Naive thymus-derived CD8-positive, alpha-beta T cell (primary cell): Measurements from ENCODE around the gene SLC35F3. TPM values are rescaled to one million over a fixed set of nuclear protein-coding genes. Genes with fewer than 3 reads are reported as not detected.
A peak's percentile ranks its signal among the peaks of the same experiment; 100 is the strongest.

Source experiments
- ATAC-seq, 2 donors: fragments of 150-1000 bp; cut with Tn5 transposase in 1 of 2; sonication (Bioruptor Pico), chemical (Tn5 transposase) in 1 of 2; 1 replicate in 1 of 2; 2 replicates in 1 of 2; pipeline ENCODE4 v1.10.0; 2021; ENCODE audit warnings: mild to moderate bottlenecking in 2 of 2, moderate library complexity in 2 of 2
- POLR2A ChIA-PET: fragments of 350-600 bp; sonication (Branson Sonifier 250); formaldehyde crosslinking; loops from one replicate; lab custom pipeline; 2021; ENCODE audit warnings: antibody characterized with exemption; lab: Charles Lee
- DNase-seq, 10 donors: peaks; one replicate each; pipeline versions ENCODE4 v3.0.0 to v3.0.0-alpha.2; 2020 to 2022
- H3K27ac Mint-ChIP-seq, 10 donors: one replicate each; pipeline ENCODE4 v1.8.0; 2020 to 2022; ENCODE audit warnings: mild to moderate bottlenecking in 10 of 10, mixed read lengths in 10 of 10, moderate library complexity in 4 of 10, inconsistent platforms in 1 of 10
- H3K27me3 Mint-ChIP-seq, 5 donors: one replicate each; pipeline ENCODE4 v1.8.0; 2021 to 2022; ENCODE audit warnings: mixed read lengths in 5 of 5
- H3K36me3 Mint-ChIP-seq, 3 donors: one replicate each; pipeline ENCODE4 v1.8.0; 2020 to 2022; ENCODE audit warnings: mixed read lengths in 3 of 3, mild to moderate bottlenecking in 2 of 3, inconsistent platforms in 1 of 3
- H3K4me1 Mint-ChIP-seq, 4 donors: one replicate each; pipeline ENCODE4 v1.8.0; 2021 to 2022; ENCODE audit warnings: mixed read lengths in 4 of 4
- H3K4me3 Mint-ChIP-seq, 10 donors: one replicate each; pipeline ENCODE4 v1.8.0; 2020 to 2022; ENCODE audit warnings: mild to moderate bottlenecking in 10 of 10, mixed read lengths in 10 of 10, moderate library complexity in 6 of 10, inconsistent platforms in 1 of 10
- H3K9me3 Mint-ChIP-seq, 9 donors: one replicate each; pipeline ENCODE4 v1.8.0; 2020 to 2022; ENCODE audit warnings: mixed read lengths in 9 of 9, mild to moderate bottlenecking in 3 of 9, inconsistent platforms in 1 of 9, moderate library complexity in 1 of 9
- polyA plus RNA-seq, 3 donors: library from polyadenylated mRNA; unstranded; fragments of 300-500 nt; fragmentation: Illumina TruSeq; gene quantifications; one replicate each; pipeline ENCODE4 v1.2.3, GENCODE V29; 2021
- total RNA-seq, 8 experiments: library from RNA in 2 of 8; stranded (reverse) in 2 of 8; gene quantifications; one replicate each; pipeline ENCODE4 v1.2.3 and lab custom pipeline; 2021 to 2026

The SLC35F3 gene
- under 1 TPM; 0.49 to 0.63 TPM for total RNA-seq
- under 1 TPM in 2 of 3 donors, not detected in 1; 0.06 to 0.16 TPM for polyA plus RNA-seq
- total RNA-seq (lab: John Stamatoyannopoulos, UW), result 0 to 3.6 (median 0.11) reads per million in 6 experiments

- H3K27ac Mint-ChIP-seq, result no peak within 1 kb of the TSS
- ATAC-seq (no peak), DNase-seq (no peak)
- H3K4me3 Mint-ChIP-seq, result peak within 1 kb of the TSS in 2 of 10 donors; percentile 34 to 41
- POLR2A ChIA-PET, result no interaction called here
- H3K36me3 Mint-ChIP-seq, result peaks cover 0 to 4% (median 2%) of the 10 kb centered on the region in 3 donors
- peaks cover 29 to 71% (median 55%) of the 10 kb centered on the region in 5 donors for H3K27me3 Mint-ChIP-seq
- H3K4me1 Mint-ChIP-seq, result peaks cover 2 to 8% (median 7%) of the 10 kb centered on the region in 4 donors
- peaks cover 0 to 12% (median 4%) of the 10 kb centered on the region in 9 donors for H3K9me3 Mint-ChIP-seq
Observed at GRCh38 chr1:233904633-233905415, at the start of gene SLC35F3. SLC35F3 (plus strand) TSS chr1:233904676.

- no peak overlapping the region for H3K27ac Mint-ChIP-seq
- H3K9me3 Mint-ChIP-seq, result peaks cover 0 to 10% (median 3%) of the 10 kb centered on the region in 9 donors
- POLR2A ChIA-PET, result no interaction called here
- peaks cover 0 to 4% (median 0%) of the 10 kb centered on the region in 3 donors for H3K36me3 Mint-ChIP-seq
- DNase-seq (no peak), ATAC-seq (no peak)
- H3K4me1 Mint-ChIP-seq, result no peaks in the 10 kb centered on the region
- H3K4me3 Mint-ChIP-seq, result no peak overlapping the region
- H3K27me3 Mint-ChIP-seq, result peaks cover 0 to 26% (median 11%) of the 10 kb centered on the region in 5 donors
Observed at GRCh38 chr1:233859446-233859845, 45.0 kb upstream of the SLC35F3 start.

- Mint-ChIP-seq H3K4me1 (no peaks in the 10 kb centered on the region), H3K27ac (peak overlapping the region in 1 of 10 donors; percentile 24), H3K4me3 (no peak overlapping the region), H3K36me3 (peaks cover 0 to 24% (median 0%) of the 10 kb centered on the region in 3 donors), H3K9me3 (peaks cover 7 to 35% (median 19%) of the 10 kb centered on the region in 9 donors), H3K27me3 (peaks cover 2 to 26% (median 11%) of the 10 kb centered on the region in 5 donors)
- no peak for ATAC-seq
- no peak for DNase-seq
- POLR2A ChIA-PET, result no interaction called here
Observed at GRCh38 chr1:233863901-233864545, 40.5 kb upstream of the SLC35F3 start.

GRCh38 chr1:233864578-233864977, 39.9 kb upstream of the SLC35F3 start:
- no peak for ATAC-seq
- Mint-ChIP-seq H3K36me3 (peaks cover 0 to 24% (median 0%) of the 10 kb centered on the region in 3 donors), H3K4me3 (no peak overlapping the region)

GRCh38 chr1:233865216-233865615, 39.3 kb upstream of the SLC35F3 start:
- Mint-ChIP-seq H3K4me1 (no peaks in the 10 kb centered on the region), H3K27ac (no peak overlapping the region), H3K36me3 (peaks cover 0 to 29% (median 0%) of the 10 kb centered on the region in 3 donors), H3K4me3 (no peak overlapping the region), H3K27me3 (peaks cover 2 to 34% (median 14%) of the 10 kb centered on the region in 5 donors), H3K9me3 (peaks cover 7 to 44% (median 19%) of the 10 kb centered on the region in 9 donors)
- POLR2A ChIA-PET, result no interaction called here
- DNase-seq, result no peak
- ATAC-seq, result no peak

More at GRCh38 chr1:233864578-233864977, 39.9 kb upstream of the SLC35F3 start:
- H3K4me1 Mint-ChIP-seq, result no peaks in the 10 kb centered on the region
- POLR2A ChIA-PET, result no interaction called here
- peaks cover 2 to 28% (median 11%) of the 10 kb centered on the region in 5 donors for H3K27me3 Mint-ChIP-seq
- H3K9me3 Mint-ChIP-seq, result peaks cover 7 to 37% (median 19%) of the 10 kb centered on the region in 9 donors
- no peak overlapping the region for H3K27ac Mint-ChIP-seq
- DNase-seq, result no peak

- no peak overlapping the region for H3K27ac Mint-ChIP-seq
- peaks cover 7 to 44% (median 19%) of the 10 kb centered on the region in 9 donors for H3K9me3 Mint-ChIP-seq
- ATAC-seq (no peak), DNase-seq (no peak)
- peaks cover 2 to 35% (median 14%) of the 10 kb centered on the region in 5 donors for H3K27me3 Mint-ChIP-seq
- no peaks in the 10 kb centered on the region for H3K4me1 Mint-ChIP-seq
- peaks cover 0 to 29% (median 0%) of the 10 kb centered on the region in 3 donors for H3K36me3 Mint-ChIP-seq
- H3K4me3 Mint-ChIP-seq, result no peak overlapping the region
- POLR2A ChIA-PET, result no interaction called here
Observed at GRCh38 chr1:233865902-233866301, 38.6 kb upstream of the SLC35F3 start.

- Mint-ChIP-seq H3K36me3 (peaks cover 0 to 29% (median 0%) of the 10 kb centered on the region in 3 donors), H3K4me1 (no peaks in the 10 kb centered on the region), H3K27me3 (peaks cover 3 to 35% (median 14%) of the 10 kb centered on the region in 5 donors), H3K4me3 (no peak overlapping the region), H3K9me3 (peaks cover 7 to 44% (median 19%) of the 10 kb centered on the region in 9 donors), H3K27ac (no peak overlapping the region)
- DNase-seq (no peak), ATAC-seq (no peak)
- POLR2A ChIA-PET, result no interaction called here
Observed at GRCh38 chr1:233867028-233867427, 37.4 kb upstream of the SLC35F3 start.

- ATAC-seq, result no peak
Observed at GRCh38 chr1:233868461-233868860, 36.0 kb upstream of the SLC35F3 start.

GRCh38 chr1:233869680-233870079, 34.8 kb upstream of the SLC35F3 start:
- ATAC-seq (no peak), DNase-seq (no peak)
- H3K9me3 Mint-ChIP-seq, result peaks cover 7 to 33% (median 18%) of the 10 kb centered on the region in 9 donors
- no peaks in the 10 kb centered on the region for H3K4me1 Mint-ChIP-seq
- peaks cover 1 to 28% (median 11%) of the 10 kb centered on the region in 5 donors for H3K27me3 Mint-ChIP-seq
- no peak overlapping the region for H3K4me3 Mint-ChIP-seq
- POLR2A ChIA-PET, result no interaction called here
- no peak overlapping the region for H3K27ac Mint-ChIP-seq
- peaks cover 0 to 25% (median 0%) of the 10 kb centered on the region in 3 donors for H3K36me3 Mint-ChIP-seq

More at GRCh38 chr1:233868461-233868860, 36.0 kb upstream of the SLC35F3 start:
- no peak for DNase-seq
- Mint-ChIP-seq H3K36me3 (peaks cover 0 to 29% (median 0%) of the 10 kb centered on the region in 3 donors), H3K9me3 (peaks cover 7 to 44% (median 19%) of the 10 kb centered on the region in 9 donors), H3K27me3 (peaks cover 1 to 38% (median 12%) of the 10 kb centered on the region in 5 donors), H3K4me1 (no peaks in the 10 kb centered on the region), H3K27ac (no peak overlapping the region), H3K4me3 (no peak overlapping the region)
- POLR2A ChIA-PET, result no interaction called here

GRCh38 chr1:233873666-233874065, 30.8 kb upstream of the SLC35F3 start:
- Mint-ChIP-seq H3K36me3 (peaks cover 0 to 5% (median 0%) of the 10 kb centered on the region in 3 donors), H3K27me3 (peaks cover 3 to 19% (median 8%) of the 10 kb centered on the region in 5 donors), H3K4me3 (no peak overlapping the region), H3K27ac (no peak overlapping the region), H3K9me3 (peaks cover 0 to 10% (median 1%) of the 10 kb centered on the region in 9 donors), H3K4me1 (no peaks in the 10 kb centered on the region)
- ATAC-seq (no peak), DNase-seq (no peak)
- POLR2A ChIA-PET, result no interaction called here

- ATAC-seq (no peak), DNase-seq (no peak)
- no peak overlapping the region for H3K4me3 Mint-ChIP-seq
- no peak overlapping the region for H3K27ac Mint-ChIP-seq
- H3K4me1 Mint-ChIP-seq, result no peaks in the 10 kb centered on the region
- peaks cover 0 to 19% (median 0%) of the 10 kb centered on the region in 3 donors for H3K36me3 Mint-ChIP-seq
- POLR2A ChIA-PET, result no interaction called here
- H3K9me3 Mint-ChIP-seq, result peaks cover 5 to 38% (median 14%) of the 10 kb centered on the region in 9 donors
- H3K27me3 Mint-ChIP-seq, result peaks cover 12 to 44% (median 15%) of the 10 kb centered on the region in 5 donors
Observed at GRCh38 chr1:233879841-233880240, 24.6 kb upstream of the SLC35F3 start.

GRCh38 chr1:233883671-233884070, 20.8 kb upstream of the SLC35F3 start:
- DNase-seq (no peak), ATAC-seq (no peak)
- Mint-ChIP-seq H3K9me3 (peaks cover 5 to 49% (median 18%) of the 10 kb centered on the region in 9 donors), H3K36me3 (peaks cover 0 to 25% (median 0%) of the 10 kb centered on the region in 3 donors), H3K27me3 (peaks cover 14 to 62% (median 18%) of the 10 kb centered on the region in 5 donors), H3K4me1 (no peaks in the 10 kb centered on the region), H3K4me3 (no peak overlapping the region), H3K27ac (no peak overlapping the region)
- POLR2A ChIA-PET, result no interaction called here
